Astrocyte (in vitro differentiated cells and primary cell): ENCODE measurements around the gene POLE3.

ENCODE experiments used
- CTCF ChIP-seq: IDR thresholded peaks from 2 replicates; pipeline ENCODE4 v1.5.1; 2011; ENCODE audit warnings: low read depth, mild to moderate bottlenecking, inconsistent platforms, low read length, moderate library complexity; ENCODE audit not compliant: insufficient read depth
- EZH2 ChIP-seq: IDR thresholded peaks from 2 replicates; pipeline ENCODE4 v1.6.1; 2012; ENCODE audit warnings: mild to moderate bottlenecking, low read length, inconsistent platforms; ENCODE audit not compliant: insufficient read depth

- no peak for TF ChIP-seq CTCF
- TF ChIP-seq EZH2 = no peak
Measured at GRCh38 chr9:113403646-113404045, 6.8 kb downstream of the POLE3 start.
